CD4-positive, CD25-positive, alpha-beta regulatory T cell (primary cell): ENCODE results near the gene GBE1. TPM values are rescaled to one million over a fixed set of nuclear protein-coding genes. Genes with fewer than 3 reads are reported as not detected.
A peak's percentile ranks its signal among the peaks of the same experiment; 100 is the strongest.
"Not testable (repeated sequence)": the region's sequence is repeated elsewhere in the genome, so short reads cannot be mapped to it uniquely, and the experiment has no call there.

ENCODE experiments used
- ATAC-seq, 2 donors: fragments of 150-1000 bp; cut with Tn5 transposase; one replicate each; pipeline ENCODE4 v1.10.0; 2021; ENCODE audit warnings: low read depth in 2 of 2, moderate number of reproducible peaks in 2 of 2, moderate library complexity in 1 of 2
- DNase-seq, 3 donors: peaks; one replicate each; pipeline versions ENCODE4 v3.0.0 to v3.0.0-alpha.2; 2012 to 2022; ENCODE audit warnings: mixed read lengths in 1 of 3
- H3K27ac ChIP-seq: one replicate; pipeline ENCODE4 v1.7.0; 2013; ENCODE audit warnings: mild to moderate bottlenecking, low read length; ENCODE audit not compliant: insufficient read depth, poor library complexity, severe bottlenecking
- H3K27me3 ChIP-seq: one replicate; pipeline ENCODE4 v1.7.0; 2013; ENCODE audit warnings: low read length; ENCODE audit not compliant: control insufficient read depth, insufficient read depth
- H3K36me3 ChIP-seq: one replicate; pipeline ENCODE4 v1.7.0; 2013; ENCODE audit warnings: mild to moderate bottlenecking, low read length, moderate library complexity; ENCODE audit not compliant: control insufficient read depth, insufficient read depth
- H3K4me1 ChIP-seq: 2 replicates; pipeline ENCODE4 v1.7.0; 2013; ENCODE audit warnings: mild to moderate bottlenecking, low read length; ENCODE audit not compliant: insufficient read depth, control insufficient read depth, poor library complexity, severe bottlenecking
- H3K4me3 ChIP-seq: one replicate; pipeline ENCODE4 v1.7.0; 2013; ENCODE audit warnings: low read depth, mild to moderate bottlenecking, low read length, moderate library complexity
- H3K9me3 ChIP-seq, 2 experiments: 1 replicate in 1 of 2; 2 replicates in 1 of 2; pipeline ENCODE4 v1.7.0; 2013; ENCODE audit warnings: low read length in 2 of 2, mild to moderate bottlenecking in 1 of 2, moderate library complexity in 1 of 2; ENCODE audit not compliant: control insufficient read depth in 2 of 2
- H3K27ac Mint-ChIP-seq, 3 donors: one replicate each; pipeline ENCODE4 v1.8.0; 2020 to 2022; ENCODE audit warnings: mild to moderate bottlenecking in 3 of 3, mixed read lengths in 3 of 3, moderate library complexity in 2 of 3
- H3K27me3 Mint-ChIP-seq: one replicate; pipeline ENCODE4 v1.8.0; 2022; ENCODE audit warnings: mild to moderate bottlenecking, mixed read lengths
- H3K36me3 Mint-ChIP-seq: one replicate; pipeline ENCODE4 v1.8.0; 2020; ENCODE audit warnings: mixed read lengths
- H3K4me1 Mint-ChIP-seq, 4 donors: one replicate each; pipeline ENCODE4 v1.8.0; 2020 to 2022; ENCODE audit warnings: mixed read lengths in 4 of 4, mild to moderate bottlenecking in 1 of 4
- H3K4me3 Mint-ChIP-seq, 4 donors: one replicate each; pipeline ENCODE4 v1.8.0; 2020 to 2022; ENCODE audit warnings: mild to moderate bottlenecking in 4 of 4, mixed read lengths in 4 of 4, moderate library complexity in 3 of 4
- H3K9me3 Mint-ChIP-seq, 7 donors: one replicate each; pipeline ENCODE4 v1.8.0; 2020 to 2022; ENCODE audit warnings: mixed read lengths in 7 of 7, mild to moderate bottlenecking in 3 of 7, moderate library complexity in 2 of 7
- polyA plus RNA-seq, 4 donors: library from polyadenylated mRNA; unstranded; fragments of 300-500 nt; fragmentation: Illumina TruSeq; gene quantifications; one replicate each; pipeline ENCODE4 v1.2.3, GENCODE V29; 2021
- total RNA-seq: library from RNA; stranded (reverse); gene quantifications from one replicate; pipeline ENCODE4 v1.2.3, GENCODE V29; 2022

GBE1 gene
- total and polyA plus RNA-seq, 5 donors from 2014 or later, result 5.2 to 9.7 (median 8.6) TPM

GRCh38 chr3:81753416-81754027, 7.9 kb downstream of the GBE1 start:
- no peak overlapping the region for H3K4me3 ChIP-seq
- DNase-seq (no peak), ATAC-seq (no peak)
- no peaks in the 10 kb centered on the region for H3K4me1 ChIP-seq
- Mint-ChIP-seq H3K9me3 (peaks cover 0 to 9% (median 2%) of the 10 kb centered on the region in 7 donors), H3K27ac (no peak overlapping the region), H3K36me3 (peaks cover 16% of the 10 kb centered on the region), H3K4me1 (peaks cover 2 to 24% (median 9%) of the 10 kb centered on the region in 4 donors), H3K27me3 (no peaks in the 10 kb centered on the region), H3K4me3 (peak overlapping the region in 1 of 4 donors; percentile 6)
- H3K27ac ChIP-seq, result no peak overlapping the region
- H3K36me3 ChIP-seq, result no peaks in the 10 kb centered on the region
- H3K9me3 ChIP-seq, result no peaks in the 10 kb centered on the region
- no peaks in the 10 kb centered on the region for H3K27me3 ChIP-seq

- no peak for ATAC-seq
- H3K27me3 Mint-ChIP-seq, result no peaks in the 10 kb centered on the region
- H3K27ac Mint-ChIP-seq, result no peak overlapping the region
Measured at GRCh38 chr3:81752604-81753003, 8.8 kb downstream of the GBE1 start.

GRCh38 chr3:81749265-81749664, 12.2 kb downstream of the GBE1 start:
- no peaks in the 10 kb centered on the region for H3K27me3 ChIP-seq
- H3K36me3 Mint-ChIP-seq, result peaks cover 10% of the 10 kb centered on the region
- DNase-seq (no peak), ATAC-seq (no peak)
- H3K4me3 Mint-ChIP-seq, result no peak overlapping the region
- H3K36me3 ChIP-seq, result no peaks in the 10 kb centered on the region
- H3K27ac ChIP-seq, result no peak overlapping the region
- no peaks in the 10 kb centered on the region for H3K27me3 Mint-ChIP-seq
- H3K4me1 ChIP-seq, result no peaks in the 10 kb centered on the region
- H3K4me3 ChIP-seq, result no peak overlapping the region
- no peak overlapping the region for H3K27ac Mint-ChIP-seq
- no peaks in the 10 kb centered on the region for H3K9me3 ChIP-seq
- H3K9me3 Mint-ChIP-seq, result peaks cover 0 to 2% (median 0%) of the 10 kb centered on the region in 7 donors
- peaks cover 0 to 10% (median 4%) of the 10 kb centered on the region in 4 donors for H3K4me1 Mint-ChIP-seq

More at GRCh38 chr3:81752604-81753003, 8.8 kb downstream of the GBE1 start:
- Mint-ChIP-seq H3K36me3 (peaks cover 14% of the 10 kb centered on the region), H3K4me1 (peaks cover 2 to 22% (median 9%) of the 10 kb centered on the region in 4 donors), H3K4me3 (no peak overlapping the region), H3K9me3 (peaks cover 0 to 9% (median 2%) of the 10 kb centered on the region in 7 donors)
- no peak overlapping the region for H3K4me3 ChIP-seq
- no peaks in the 10 kb centered on the region for H3K4me1 ChIP-seq
- no peaks in the 10 kb centered on the region for H3K9me3 ChIP-seq
- H3K27ac ChIP-seq, result no peak overlapping the region
- DNase-seq, result no peak
- no peaks in the 10 kb centered on the region for H3K27me3 ChIP-seq
- no peaks in the 10 kb centered on the region for H3K36me3 ChIP-seq

GRCh38 chr3:81747280-81747679, 14.2 kb downstream of the GBE1 start:
- H3K27me3 ChIP-seq, H3K4me3 Mint-ChIP-seq, H3K4me1 Mint-ChIP-seq, H3K4me1 ChIP-seq, H3K27ac ChIP-seq, H3K27me3 Mint-ChIP-seq, H3K9me3 Mint-ChIP-seq, H3K36me3 Mint-ChIP-seq, H3K27ac Mint-ChIP-seq, H3K9me3 ChIP-seq, ATAC-seq, DNase-seq, H3K4me3 ChIP-seq, H3K36me3 ChIP-seq: not testable (repeated sequence)

GRCh38 chr3:81744366-81744765, 17.1 kb downstream of the GBE1 start:
- H3K36me3 ChIP-seq, result no peaks in the 10 kb centered on the region
- no peak for ATAC-seq

GRCh38 chr3:81743096-81744025, 18.1 kb downstream of the GBE1 start:
- Histone ChIP-seq H3K27me3 (no peaks in the 10 kb centered on the region), H3K4me3 (no peak overlapping the region), H3K4me1 (no peaks in the 10 kb centered on the region), H3K9me3 (no peaks in the 10 kb centered on the region), H3K36me3 (no peaks in the 10 kb centered on the region), H3K27ac (no peak overlapping the region)
- no peak for ATAC-seq
- Mint-ChIP-seq H3K9me3 (no peaks in the 10 kb centered on the region), H3K36me3 (peaks cover 10% of the 10 kb centered on the region), H3K27me3 (no peaks in the 10 kb centered on the region), H3K4me1 (peaks cover 0 to 14% (median 3%) of the 10 kb centered on the region in 4 donors), H3K27ac (no peak overlapping the region), H3K4me3 (no peak overlapping the region)
- DNase-seq, result no peak

More at GRCh38 chr3:81744366-81744765, 17.1 kb downstream of the GBE1 start:
- DNase-seq, result no peak
- Histone ChIP-seq H3K27ac (no peak overlapping the region), H3K27me3 (no peaks in the 10 kb centered on the region), H3K4me3 (no peak overlapping the region), H3K4me1 (no peaks in the 10 kb centered on the region), H3K9me3 (no peaks in the 10 kb centered on the region)
- no peak overlapping the region for H3K27ac Mint-ChIP-seq
- H3K9me3 Mint-ChIP-seq, result no peaks in the 10 kb centered on the region
- peaks cover 5% of the 10 kb centered on the region for H3K36me3 Mint-ChIP-seq
- H3K4me3 Mint-ChIP-seq, result no peak overlapping the region
- H3K27me3 Mint-ChIP-seq, result no peaks in the 10 kb centered on the region
- H3K4me1 Mint-ChIP-seq, result peaks cover 0 to 14% (median 3%) of the 10 kb centered on the region in 4 donors

GRCh38 chr3:81742581-81742980, 18.9 kb downstream of the GBE1 start:
- no peak overlapping the region for H3K4me3 ChIP-seq
- Mint-ChIP-seq H3K36me3 (peaks cover 6% of the 10 kb centered on the region), H3K27me3 (no peaks in the 10 kb centered on the region), H3K4me3 (no peak overlapping the region), H3K4me1 (peaks cover 0 to 14% (median 3%) of the 10 kb centered on the region in 4 donors), H3K9me3 (no peaks in the 10 kb centered on the region), H3K27ac (no peak overlapping the region)
- H3K36me3 ChIP-seq, result no peaks in the 10 kb centered on the region
- no peak for DNase-seq
- H3K9me3 ChIP-seq, result no peaks in the 10 kb centered on the region
- no peak overlapping the region for H3K27ac ChIP-seq
- H3K27me3 ChIP-seq, result no peaks in the 10 kb centered on the region
- H3K4me1 ChIP-seq, result no peaks in the 10 kb centered on the region
- ATAC-seq, result no peak
